ENCODE measurements around the gene EML6.
A peak's percentile ranks its signal among the peaks of the same experiment; 100 is the strongest.

Gene EML6

DNA sequence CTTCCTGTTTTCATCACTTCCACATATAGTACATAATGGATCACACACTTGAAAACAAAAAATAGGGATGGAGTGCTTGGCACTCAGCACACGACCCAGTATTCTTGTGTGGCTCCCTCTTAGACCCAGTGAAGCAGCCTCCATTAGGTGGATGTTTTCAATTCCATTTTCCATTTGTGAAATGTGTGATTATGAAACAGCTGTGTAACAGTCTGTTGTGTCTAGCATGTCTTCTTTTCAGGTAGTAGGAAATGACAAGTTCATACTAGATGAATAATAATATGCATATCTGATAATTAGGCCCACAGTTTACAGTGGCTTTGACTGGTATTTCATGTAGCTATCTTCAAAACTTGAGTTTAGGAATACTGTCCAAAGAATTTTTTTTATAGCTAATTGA lies 35.5 kb downstream of the EML6 start:
- no peak for DNase-seq

DNA sequence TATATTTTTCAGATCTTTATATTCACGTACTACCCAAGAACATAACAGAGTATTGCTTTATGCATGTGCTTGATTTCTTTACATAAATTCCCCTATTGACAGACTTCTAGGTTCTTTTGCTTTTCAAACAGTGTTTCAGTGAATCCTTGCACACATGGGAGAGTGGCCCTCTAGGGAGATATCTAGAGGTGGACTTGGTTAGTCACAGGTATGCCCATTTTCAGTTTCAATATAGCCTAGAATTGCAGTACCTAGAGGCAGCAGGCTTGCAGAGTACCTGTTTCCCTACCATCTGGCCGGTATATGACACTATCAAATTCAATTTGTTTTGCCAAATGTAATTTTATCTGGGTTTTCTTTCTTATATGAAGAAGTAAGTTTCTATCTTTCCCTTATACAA lies 36.8 kb downstream of the EML6 start:
- DNase-seq = no peak

GRCh38 chr2:54763636-54764291 lies 40.3 kb downstream of the EML6 start:
- DNase-seq = no peak

DNA sequence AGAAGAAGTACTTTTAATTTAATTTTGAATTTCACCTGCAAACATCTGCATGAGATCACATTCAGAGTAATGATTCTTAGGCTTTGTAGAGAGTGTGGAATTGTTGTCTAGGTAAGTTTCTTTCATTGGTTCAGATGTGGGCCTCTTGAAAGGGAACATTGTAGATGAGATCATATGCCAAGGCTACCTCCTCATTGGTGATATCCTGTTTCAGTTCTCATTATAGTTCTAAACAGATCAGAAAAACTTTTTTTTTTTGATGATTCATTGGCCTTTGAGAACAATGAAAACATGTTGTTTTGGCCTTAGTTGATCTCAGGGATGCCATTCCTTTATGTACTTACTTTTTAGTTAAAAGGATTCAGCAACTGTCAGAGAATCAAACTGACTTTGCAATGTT lies 44.5 kb downstream of the EML6 start:
- no peak for DNase-seq

GRCh38 chr2:54768772-54769428 lies 45.4 kb downstream of the EML6 start:
- DNase-seq = peak; percentile 83

GRCh38 chr2:54770211-54770610 lies 46.7 kb downstream of the EML6 start:
- no peak for DNase-seq

- DNase-seq = no peak
Observed at GRCh38 chr2:54770676-54771075, 47.2 kb downstream of the EML6 start.

GRCh38 chr2:54771166-54771885 lies 47.9 kb downstream of the EML6 start:
- DNase-seq = no peak

GRCh38 chr2:54772110-54772509 lies 48.6 kb downstream of the EML6 start:
- DNase-seq = no peak

GRCh38 chr2:54772531-54772930 lies 49.1 kb downstream of the EML6 start:
- DNase-seq = no peak

DNA sequence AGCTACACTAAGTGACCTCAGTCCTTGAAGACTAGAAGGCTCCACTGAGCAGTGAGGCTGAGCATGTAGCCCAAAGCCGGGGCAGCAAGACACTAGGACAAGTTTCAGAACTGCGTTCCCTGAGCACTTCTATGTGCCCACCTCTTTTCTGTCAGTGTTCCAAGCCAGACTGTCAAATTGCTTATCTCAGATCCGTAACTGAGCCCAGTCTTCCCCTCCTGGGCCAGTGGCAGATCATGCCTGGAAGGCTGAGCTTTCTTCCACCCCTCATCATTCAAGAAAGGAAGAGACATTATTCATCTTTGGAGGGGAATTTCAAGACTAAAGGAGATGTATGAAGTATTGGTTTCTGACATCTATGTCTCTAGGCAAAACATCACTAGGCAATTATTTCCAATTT lies 49.8 kb downstream of the EML6 start:
- DNase-seq = no peak

- DNase-seq = no peak
Observed at GRCh38 chr2:54773838-54774237, 50.4 kb downstream of the EML6 start.

- no peak for DNase-seq
Observed at GRCh38 chr2:54775710-54776109, 52.2 kb downstream of the EML6 start.

- DNase-seq = no peak
Observed at GRCh38 chr2:54776494-54776893, 53.0 kb downstream of the EML6 start.

DNA sequence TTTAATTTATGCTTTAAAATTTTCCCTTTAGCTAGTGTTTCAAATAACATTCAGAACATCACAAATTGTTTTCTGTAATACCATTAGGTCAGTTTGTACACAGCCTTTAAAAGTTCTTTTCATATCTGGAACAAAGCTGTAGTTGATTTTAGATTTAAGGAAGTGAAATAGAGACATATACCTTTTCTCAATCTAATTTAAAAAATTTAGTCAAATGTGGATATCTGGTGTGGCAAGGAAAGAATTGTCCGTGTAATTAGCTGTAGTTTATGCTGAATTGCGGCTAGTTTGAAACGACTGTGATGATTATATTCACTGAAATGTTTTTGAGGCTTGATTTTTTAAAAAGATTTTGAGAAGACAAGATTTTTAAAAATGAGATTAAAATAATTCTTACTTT lies 59.9 kb downstream of the EML6 start:
- DNase-seq = no peak

GRCh38 chr2:54787270-54787669 lies 63.8 kb downstream of the EML6 start:
- DNase-seq = no peak

DNA sequence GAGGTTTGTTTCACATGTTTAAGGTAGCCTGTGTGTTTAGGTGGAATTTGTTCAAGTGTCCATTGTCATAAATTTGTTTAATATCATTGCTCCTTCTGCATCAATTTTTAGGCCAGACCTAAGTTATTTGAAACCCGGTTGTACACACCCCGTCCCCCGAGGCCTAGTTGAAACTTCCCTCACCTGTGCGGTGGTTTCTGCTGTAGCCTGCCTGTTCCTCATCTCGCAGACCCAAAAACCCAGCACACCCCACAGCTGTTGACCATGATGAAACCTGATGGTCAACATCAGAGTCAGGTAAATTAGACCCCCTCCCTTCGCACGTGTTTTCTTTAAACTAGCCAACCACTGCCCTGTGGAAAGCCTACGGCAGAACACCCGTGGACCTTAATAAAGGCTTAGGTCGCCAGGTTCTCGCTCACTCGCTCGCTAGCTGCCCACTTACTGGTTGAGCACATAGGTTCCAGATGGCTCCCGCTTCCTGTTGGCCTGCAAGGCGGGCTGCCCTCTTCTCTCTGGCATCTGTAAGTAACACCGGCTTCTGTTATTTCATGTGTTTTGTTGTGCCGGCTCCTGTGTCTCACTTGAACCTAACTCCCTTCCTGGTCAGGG lies 64.4 kb downstream of the EML6 start:
- no peak for DNase-seq

DNA sequence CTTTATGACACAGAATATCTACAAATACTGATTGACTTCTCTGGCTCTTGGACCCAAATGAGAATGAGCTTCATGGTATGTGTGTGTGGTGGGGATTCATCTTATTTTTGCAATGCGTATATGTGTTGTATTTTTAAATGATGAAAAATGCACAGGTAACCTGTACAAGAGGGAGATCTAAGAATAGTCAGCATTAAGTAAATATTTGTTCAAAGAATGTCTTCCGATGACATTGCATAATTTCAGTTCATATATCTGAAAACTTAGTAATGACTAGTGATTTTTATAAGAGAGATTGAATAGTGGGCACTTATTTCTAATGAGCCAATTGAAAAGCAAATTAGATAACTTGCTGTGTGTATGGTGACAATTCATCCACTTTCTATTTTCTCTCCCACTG lies 66.4 kb downstream of the EML6 start:
- DNase-seq = no peak

- no peak for DNase-seq
Observed at GRCh38 chr2:54791831-54792230, 68.4 kb downstream of the EML6 start.

DNA sequence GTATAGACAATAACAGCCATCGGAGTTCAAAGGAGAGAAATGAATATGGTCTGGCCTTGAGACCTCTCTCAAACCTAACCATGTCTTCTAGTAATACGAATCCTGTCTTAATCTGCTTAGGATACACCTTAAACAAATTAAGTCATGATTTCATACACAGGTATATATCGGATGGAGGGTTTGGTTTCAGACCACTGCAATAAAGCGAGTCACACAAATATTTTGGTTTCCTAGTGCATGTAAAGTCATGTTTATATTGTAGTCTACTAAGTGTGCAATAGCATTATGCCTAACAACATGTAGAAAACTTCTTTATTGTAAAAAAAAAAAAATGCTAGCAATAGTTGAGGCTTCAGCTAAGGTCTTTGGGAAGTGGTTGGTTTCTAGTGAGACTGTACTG lies 73.8 kb downstream of the EML6 start:
- no peak for DNase-seq

GRCh38 chr2:54801352-54801751 lies 77.9 kb downstream of the EML6 start:
- DNase-seq = no peak

- no peak for DNase-seq
Observed at GRCh38 chr2:54803783-54804751, 80.6 kb downstream of the EML6 start.

DNA sequence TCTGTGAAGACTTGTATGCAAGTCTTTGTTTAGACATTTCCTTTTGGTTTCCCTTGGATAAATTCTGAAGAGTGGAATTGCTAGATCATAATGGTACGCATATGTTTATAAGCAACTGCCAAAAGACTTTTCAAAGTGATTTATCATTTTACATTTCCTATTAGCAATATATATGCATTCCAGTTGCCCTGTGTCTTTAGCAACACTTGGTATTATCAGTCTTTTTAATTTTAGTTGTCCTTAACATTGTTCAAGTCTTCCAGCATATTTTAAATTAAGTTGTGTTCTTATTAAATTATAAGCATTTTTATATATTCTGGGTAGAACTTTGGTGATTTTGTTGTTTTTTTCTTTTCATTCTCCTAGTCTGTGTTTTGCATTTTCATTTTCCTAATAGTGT lies 81.8 kb downstream of the EML6 start:
- DNase-seq = no peak
